ENCODE results near the gene ZEB2. TPM values are rescaled to one million over a fixed set of nuclear protein-coding genes. Genes with fewer than 3 reads are reported as not detected.

The ZEB2 gene
- total RNA-seq, 1 donor from 2014 or later: 106 TPM

- H3K27me3 ChIP-seq: no peaks in the 10 kb centered on the region
- no peak overlapping the region for H3K4me2 ChIP-seq
- no peak for DNase-seq (ENCODE audit: low spot score)
- H2AFZ ChIP-seq (replicated peaks): no peak overlapping the region
- H3K36me3 ChIP-seq: no peaks in the 10 kb centered on the region
- Mint-ChIP-seq H3K27ac (no peak overlapping the region), H3K4me3 (no peak overlapping the region), H3K36me3 (no peaks in the 10 kb centered on the region), H3K27me3 (ENCODE audit: insufficient read depth, low read depth) (peaks cover 5% of the 10 kb centered on the region), H3K4me1 (peaks cover 6% of the 10 kb centered on the region), H3K9me3 (no peaks in the 10 kb centered on the region)
- no peaks in the 10 kb centered on the region for H3F3A ChIP-seq (ENCODE audit: low read depth)
- no peak overlapping the region for H3K4me3 ChIP-seq
- no peaks in the 10 kb centered on the region for H3K9me3 ChIP-seq (ENCODE audit: low read depth)
- H3K4me1 ChIP-seq: peaks cover 10% of the 10 kb centered on the region
- no peak overlapping the region for H3K27ac ChIP-seq
- no peak overlapping the region for H3K9ac ChIP-seq
- H3K79me2 ChIP-seq (ENCODE audit: low read depth): no peaks in the 10 kb centered on the region
- TF ChIP-seq EZH2phosphoT487 (IDR thresholded peaks at IDR 0.05) (no peak), CTCF (IDR thresholded peaks at IDR 0.05) (no peak), EZH2 (IDR thresholded peaks at IDR 0.05) (no peak)
- H4K20me1 ChIP-seq (ENCODE audit: low read depth): no peaks in the 10 kb centered on the region
Observed at GRCh38 chr2:144370937-144371584, 148.9 kb downstream of the ZEB2 start.

- TF ChIP-seq EZH2 (IDR thresholded peaks at IDR 0.05) (no peak), CTCF (IDR thresholded peaks at IDR 0.05) (no peak), EZH2phosphoT487 (IDR thresholded peaks at IDR 0.05) (no peak)
- H3K4me1 ChIP-seq: peaks cover 10% of the 10 kb centered on the region
- H3K9me3 Mint-ChIP-seq: no peaks in the 10 kb centered on the region
- DNase-seq (ENCODE audit: low spot score): no peak
- no peak overlapping the region for H3K4me2 ChIP-seq
- no peak overlapping the region for H3K9ac ChIP-seq
- no peaks in the 10 kb centered on the region for H3K36me3 Mint-ChIP-seq
- H3K27me3 ChIP-seq: no peaks in the 10 kb centered on the region
- no peaks in the 10 kb centered on the region for H3K9me3 ChIP-seq (ENCODE audit: low read depth)
- no peaks in the 10 kb centered on the region for H3F3A ChIP-seq (ENCODE audit: low read depth)
- no peak overlapping the region for H2AFZ ChIP-seq (replicated peaks)
- no peak overlapping the region for H3K4me3 Mint-ChIP-seq
- H3K36me3 ChIP-seq: no peaks in the 10 kb centered on the region
- H3K4me3 ChIP-seq: no peak overlapping the region
- no peak overlapping the region for H3K27ac Mint-ChIP-seq
- H4K20me1 ChIP-seq (ENCODE audit: low read depth): no peaks in the 10 kb centered on the region
- no peaks in the 10 kb centered on the region for H3K79me2 ChIP-seq (ENCODE audit: low read depth)
- H3K27ac ChIP-seq: no peak overlapping the region
- peaks cover 3% of the 10 kb centered on the region for H3K27me3 Mint-ChIP-seq (ENCODE audit: insufficient read depth, low read depth)
- peaks cover 9% of the 10 kb centered on the region for H3K4me1 Mint-ChIP-seq
Observed at GRCh38 chr2:144369416-144369815, 150.5 kb downstream of the ZEB2 start.

GRCh38 chr2:144366825-144367429 is 153.0 kb downstream of the ZEB2 start:
- no peak overlapping the region for H3K4me2 ChIP-seq
- no peaks in the 10 kb centered on the region for H3K9me3 ChIP-seq (ENCODE audit: low read depth)
- DNase-seq (ENCODE audit: low spot score): no peak
- H3K79me2 ChIP-seq (ENCODE audit: low read depth): no peaks in the 10 kb centered on the region
- Mint-ChIP-seq H3K36me3 (no peaks in the 10 kb centered on the region), H3K4me3 (no peak overlapping the region), H3K27me3 (ENCODE audit: insufficient read depth, low read depth) (no peaks in the 10 kb centered on the region), H3K27ac (no peak overlapping the region), H3K4me1 (peaks cover 3% of the 10 kb centered on the region), H3K9me3 (no peaks in the 10 kb centered on the region)
- H3K4me3 ChIP-seq: no peak overlapping the region
- no peaks in the 10 kb centered on the region for H4K20me1 ChIP-seq (ENCODE audit: low read depth)
- no peak overlapping the region for H3K27ac ChIP-seq
- no peaks in the 10 kb centered on the region for H3K27me3 ChIP-seq
- H3K36me3 ChIP-seq: no peaks in the 10 kb centered on the region
- no peaks in the 10 kb centered on the region for H3K4me1 ChIP-seq
- no peak overlapping the region for H2AFZ ChIP-seq (replicated peaks)
- no peak overlapping the region for H3K9ac ChIP-seq
- TF ChIP-seq EZH2phosphoT487 (IDR thresholded peaks at IDR 0.05) (no peak), EZH2 (IDR thresholded peaks at IDR 0.05) (no peak), CTCF (IDR thresholded peaks at IDR 0.05) (no peak)
- H3F3A ChIP-seq (ENCODE audit: low read depth): no peaks in the 10 kb centered on the region
